TTC549 (cell line): ENCODE data around the gene AKAP6.

Experiments
- FAIRE-seq: peaks from 2 replicates; lab custom pipeline; 2012; peaks lifted over from hg19 to GRCh38; lab: Jason Lieb, UNC

Gene AKAP6

GRCh38 chr14:32826404-32827082 is 497.4 kb downstream of the AKAP6 start:
- no peak for FAIRE-seq

- no peak for FAIRE-seq
Observed at GRCh38 chr14:32827514-32827913, 498.4 kb downstream of the AKAP6 start.

GRCh38 chr14:32835924-32836323 is 506.8 kb downstream of the AKAP6 start:
- no peak for FAIRE-seq

GRCh38 chr14:32841698-32842097 is 512.6 kb downstream of the AKAP6 start:
- FAIRE-seq = no peak

GRCh38 chr14:32846821-32847365 is 517.8 kb downstream of the AKAP6 start:
- FAIRE-seq = no peak

- no peak for FAIRE-seq
Observed at GRCh38 chr14:32847867-32848266, 518.8 kb downstream of the AKAP6 start.

- no peak for FAIRE-seq
Observed at GRCh38 chr14:32865827-32866376, 536.8 kb downstream of the AKAP6 start.

- no peak for FAIRE-seq
Observed at GRCh38 chr14:32883188-32883587, 554.1 kb downstream of the AKAP6 start.
